Keratinocyte (primary cell): ENCODE results near the gene KIF3C.

Source experiments
- EZH2 ChIP-seq: IDR thresholded peaks from one replicate; pipeline ENCODE4 v1.6.1; 2012; ENCODE audit warnings: inconsistent platforms, mild to moderate bottlenecking, low read length, moderate library complexity
- TF ChIP-seq, protein P1 (sequence below), 3 experiments: IDR thresholded peaks in 1 of 3; conservative IDR thresholded peaks in 1 of 3; optimal IDR thresholded peaks in 1 of 3; 2 replicates in 2 of 3; 3 replicates in 1 of 3; pipeline versions ENCODE3 to v1.5.1; 2011; ENCODE audit warnings: low read length in 3 of 3, mild to moderate bottlenecking in 3 of 3, moderate library complexity in 2 of 3, control low read depth in 1 of 3, inconsistent platforms in 1 of 3; ENCODE audit not compliant: insufficient read depth in 2 of 3; ENCODE audit errors: extremely low read depth in 1 of 3

DNA sequence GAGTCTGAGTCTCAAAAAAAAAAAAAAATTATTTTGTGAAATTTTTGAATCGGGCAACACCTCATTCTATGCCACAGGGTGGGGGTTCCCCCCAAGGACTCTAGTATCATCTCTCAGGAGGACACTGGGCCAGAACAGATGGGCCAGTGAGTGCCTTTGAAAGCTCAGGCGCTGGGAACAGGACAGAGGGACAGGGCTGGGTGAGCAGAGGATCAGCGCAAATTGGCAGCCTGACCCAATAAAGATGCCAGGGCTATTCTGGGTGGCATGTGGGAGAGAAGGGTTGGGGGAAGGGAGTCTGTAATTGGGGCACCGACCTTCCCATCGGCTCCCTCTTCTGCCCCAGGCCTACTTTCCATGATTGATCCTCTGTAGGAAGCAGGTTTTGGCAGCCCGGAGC lies 44.0 kb downstream of the KIF3C start:
- TF ChIP-seq, protein P1, sequence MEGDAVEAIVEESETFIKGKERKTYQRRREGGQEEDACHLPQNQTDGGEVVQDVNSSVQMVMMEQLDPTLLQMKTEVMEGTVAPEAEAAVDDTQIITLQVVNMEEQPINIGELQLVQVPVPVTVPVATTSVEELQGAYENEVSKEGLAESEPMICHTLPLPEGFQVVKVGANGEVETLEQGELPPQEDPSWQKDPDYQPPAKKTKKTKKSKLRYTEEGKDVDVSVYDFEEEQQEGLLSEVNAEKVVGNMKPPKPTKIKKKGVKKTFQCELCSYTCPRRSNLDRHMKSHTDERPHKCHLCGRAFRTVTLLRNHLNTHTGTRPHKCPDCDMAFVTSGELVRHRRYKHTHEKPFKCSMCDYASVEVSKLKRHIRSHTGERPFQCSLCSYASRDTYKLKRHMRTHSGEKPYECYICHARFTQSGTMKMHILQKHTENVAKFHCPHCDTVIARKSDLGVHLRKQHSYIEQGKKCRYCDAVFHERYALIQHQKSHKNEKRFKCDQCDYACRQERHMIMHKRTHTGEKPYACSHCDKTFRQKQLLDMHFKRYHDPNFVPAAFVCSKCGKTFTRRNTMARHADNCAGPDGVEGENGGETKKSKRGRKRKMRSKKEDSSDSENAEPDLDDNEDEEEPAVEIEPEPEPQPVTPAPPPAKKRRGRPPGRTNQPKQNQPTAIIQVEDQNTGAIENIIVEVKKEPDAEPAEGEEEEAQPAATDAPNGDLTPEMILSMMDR (optimal IDR thresholded peaks at IDR 0.05 in 1 of 3, IDR thresholded peaks at IDR 0.05 in 1 of 3, conservative IDR thresholded peaks at IDR 0.05 in 1 of 3; ENCODE audit: extremely low read depth in 1 of 3, insufficient read depth in 2 of 3, low read length in 3 of 3): no peak
- no peak for TF ChIP-seq EZH2
